ENCODE data around the gene UNC13D. TPM values are rescaled to one million over a fixed set of nuclear protein-coding genes. Genes with fewer than 3 reads are reported as not detected.

UNC13D gene
- total and polyA plus RNA-seq, 2 of the 4 experiments (the other 2 are of a cell fraction) = under 0.01 to 0.31 TPM

GRCh38 chr17:75832652-75833400 lies 11.4 kb downstream of the UNC13D start (continued):
- no peak for TF ChIP-seq FOS (IDR thresholded peaks at IDR 0.05; ENCODE audit: low read depth, low read length)

GRCh38 chr17:75832164-75832651 lies 12.0 kb downstream of the UNC13D start:
- no TSS peak for BruUV-seq (replicated peaks)
- no peaks in the 10 kb centered on the region; the same call in 1 of the 2 replicates for H3K27me3 ChIP-seq (ENCODE audit: control insufficient read depth, insufficient read depth, low read length)
- no peak overlapping the region for H2AK5ac ChIP-seq (ENCODE audit: low read depth, low read length)
- H3K9me1 ChIP-seq (ENCODE audit: insufficient read depth, low read length) = peaks cover 3% of the 10 kb centered on the region; the same call in 1 of the 2 replicates
- H3K18ac ChIP-seq (ENCODE audit: low read depth, low read length) = no peak overlapping the region
- DNase-seq = peak; percentile 85
- peak overlapping the region; percentile 47 to 52; a peak in 2 of 4 replicates for H4K8ac ChIP-seq (ENCODE audit: low read depth in 2 of 2, low read length in 2 of 2)
- ChIA-PET CTCF (no interaction called here), POLR2A (ENCODE audit: unreplicated experiment) (no interaction called here)
- no peak overlapping the region for H3K23ac ChIP-seq (ENCODE audit: low read depth, low read length)
- no peak overlapping the region for H2BK120ac ChIP-seq (ENCODE audit: low read depth, low read length)
- no peak overlapping the region for H3K14ac ChIP-seq (replicated peaks; ENCODE audit: low read depth, low read length)
- no peaks in the 10 kb centered on the region for H4K20me1 ChIP-seq (ENCODE audit: insufficient read depth, low read length)
- no peak overlapping the region for H3K27ac ChIP-seq (ENCODE audit: insufficient read depth, low read length)
- no peak overlapping the region for H3K4me3 ChIP-seq (ENCODE audit: insufficient read depth, low read depth, low read length)
- no peak overlapping the region for H3K56ac ChIP-seq (ENCODE audit: extremely low read depth, insufficient read depth, low read length)
- no peak overlapping the region for H3K9ac ChIP-seq (ENCODE audit: low read depth, low read length)
- in situ Hi-C loops (cut with MboI; ENCODE audit: low sequenced_read_pairs) (no loop called here), intact Hi-C loops (cut with micrococcal nuclease) (no loop called here), dilution Hi-C loops (cut with HindIII; ENCODE audit: low sequenced_read_pairs, unreplicated experiment) (no loop called here)
- TF ChIP-seq ELK1 (IDR thresholded peaks at IDR 0.05; ENCODE audit: borderline replicate concordance, low read depth, low read length) (no peak), BHLHE40 (IDR thresholded peaks at IDR 0.05; ENCODE audit: low read depth, low read length) (peak; percentile 79), RCOR1 (IDR thresholded peaks at IDR 0.05; ENCODE audit: insufficient replicate concordance, low read length) (no peak), CTCF (conservative IDR thresholded peaks at IDR 0.05; ENCODE audit: low read depth, low read length) (no peak), CEBPB (IDR thresholded peaks at IDR 0.05; ENCODE audit: low read depth, low read length) (no peak), USF2 (IDR thresholded peaks at IDR 0.05; ENCODE audit: low read depth, low read length) (peak; percentile 70), CHD1 (IDR thresholded peaks at IDR 0.05; ENCODE audit: low read depth, low read length) (no peak)
- no peak overlapping the region for H4K91ac ChIP-seq (ENCODE audit: insufficient read depth, low read depth, low read length)
- H2BK15ac ChIP-seq (ENCODE audit: low read depth, low read length) = no peak overlapping the region
- no peak overlapping the region for H3K4ac ChIP-seq (ENCODE audit: low read depth, low read length)
- H3K9me3 ChIP-seq (ENCODE audit: control insufficient read depth, insufficient read depth, low read length) = no peaks in the 10 kb centered on the region
- H4K5ac ChIP-seq (ENCODE audit: low read depth, low read length) = peak overlapping the region; percentile 45; the same call in 1 of the 2 replicates
- peaks cover 3% of the 10 kb centered on the region for H3K4me1 ChIP-seq (ENCODE audit: control insufficient read depth, insufficient read depth, low read length)
- ATAC-seq (ENCODE audit: low read depth) = no peak
- peak overlapping the region; percentile 34 for H2AFZ ChIP-seq (replicated peaks; ENCODE audit: low read length, poor library complexity)
- H3K36me3 ChIP-seq (ENCODE audit: control insufficient read depth, insufficient read depth, low read length) = no peaks in the 10 kb centered on the region
- H3K4me2 ChIP-seq (ENCODE audit: low read depth, low read length) = no peak overlapping the region
- H3K79me1 ChIP-seq (ENCODE audit: low read depth in 1 of 2, low read length in 2 of 2) = no peaks in the 10 kb centered on the region
- H2BK20ac ChIP-seq (ENCODE audit: low read depth, low read length) = no peak overlapping the region
- no peak overlapping the region for H2BK5ac ChIP-seq (ENCODE audit: low read depth, low read length, poor library complexity, severe bottlenecking)
- WGBS, 2 experiments (ENCODE audit: extremely low coverage in 2 of 2, insufficient read length in 1 of 2) = 45% methylated on average over 2 of the region's 10 CpGs; no CpG with 5 or more reads in 1 of the 2 experiments
- peak overlapping the region; percentile 21 for H2AK9ac ChIP-seq (replicated peaks; ENCODE audit: low read depth, low read length, poor library complexity)

Measured in IMR-90 (cell line).